Choroid plexus epithelial cell (primary cell): ENCODE results near the gene SMG6.

Source experiments
- DNase-seq: peaks from one replicate; pipeline ENCODE4 v3.0.0-alpha.2; 2010; ENCODE audit warnings: low read depth
- H3K4me3 ChIP-seq: 2 replicates; pipeline ENCODE4 v1.5.1; 2011; ENCODE audit warnings: low read depth, mild to moderate bottlenecking, control low read depth, low read length, moderate library complexity
- TF ChIP-seq, protein P1 (sequence below): conservative IDR thresholded peaks from 2 replicates; pipeline ENCODE4 v1.5.1; 2011; ENCODE audit warnings: low read depth, mild to moderate bottlenecking, control low read depth, inconsistent platforms, low read length, moderate library complexity

Gene SMG6

DNA sequence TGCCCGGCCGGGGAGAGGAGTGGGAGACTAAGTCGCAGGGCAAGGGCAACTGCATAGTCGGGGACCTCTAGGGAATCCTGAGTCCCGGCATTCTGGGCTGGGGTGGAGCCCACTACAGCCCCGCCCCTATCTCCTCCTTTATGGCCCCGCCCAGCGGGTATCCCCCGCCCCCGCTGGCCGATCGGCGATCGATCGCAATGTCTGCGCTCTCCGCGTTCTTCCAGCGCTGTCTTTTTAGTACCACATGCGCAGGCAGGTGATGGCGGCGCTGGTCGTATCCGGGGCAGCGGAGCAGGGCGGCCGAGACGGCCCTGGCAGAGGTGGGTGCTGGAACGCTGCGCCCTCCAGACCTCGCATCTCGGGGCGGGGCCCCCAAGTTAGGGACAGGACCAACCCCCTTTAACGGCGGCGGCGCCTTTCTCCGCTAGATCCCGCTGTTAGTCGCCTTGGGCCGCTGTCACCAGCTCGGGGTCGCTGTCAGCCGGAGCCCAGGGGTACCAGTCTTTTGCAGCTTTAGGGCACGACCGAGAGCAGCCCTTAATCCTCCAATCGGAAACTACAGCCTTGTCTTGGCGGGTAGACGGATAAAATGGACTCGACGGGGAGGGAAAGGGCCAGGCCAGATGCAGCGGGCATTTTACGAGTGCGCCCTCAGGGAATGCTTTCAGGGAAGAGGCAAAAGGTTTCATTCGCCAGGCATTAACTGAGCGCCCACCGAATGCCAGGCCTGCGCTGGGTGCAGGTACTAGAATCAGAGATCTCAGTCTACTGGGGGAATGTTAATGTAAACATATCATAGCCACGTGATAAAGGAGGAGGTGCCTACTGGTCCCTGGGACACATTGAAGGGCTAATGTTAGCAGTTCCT lies 273.4 kb downstream of the SMG6 start, which contains the start of gene DPH1:
Gene DPH1, plus strand, starts transcription at position 243 of the 868 bp plus-strand sequence. Its CDS starts 17 bp downstream, at position 260.
- TF ChIP-seq, protein P1, sequence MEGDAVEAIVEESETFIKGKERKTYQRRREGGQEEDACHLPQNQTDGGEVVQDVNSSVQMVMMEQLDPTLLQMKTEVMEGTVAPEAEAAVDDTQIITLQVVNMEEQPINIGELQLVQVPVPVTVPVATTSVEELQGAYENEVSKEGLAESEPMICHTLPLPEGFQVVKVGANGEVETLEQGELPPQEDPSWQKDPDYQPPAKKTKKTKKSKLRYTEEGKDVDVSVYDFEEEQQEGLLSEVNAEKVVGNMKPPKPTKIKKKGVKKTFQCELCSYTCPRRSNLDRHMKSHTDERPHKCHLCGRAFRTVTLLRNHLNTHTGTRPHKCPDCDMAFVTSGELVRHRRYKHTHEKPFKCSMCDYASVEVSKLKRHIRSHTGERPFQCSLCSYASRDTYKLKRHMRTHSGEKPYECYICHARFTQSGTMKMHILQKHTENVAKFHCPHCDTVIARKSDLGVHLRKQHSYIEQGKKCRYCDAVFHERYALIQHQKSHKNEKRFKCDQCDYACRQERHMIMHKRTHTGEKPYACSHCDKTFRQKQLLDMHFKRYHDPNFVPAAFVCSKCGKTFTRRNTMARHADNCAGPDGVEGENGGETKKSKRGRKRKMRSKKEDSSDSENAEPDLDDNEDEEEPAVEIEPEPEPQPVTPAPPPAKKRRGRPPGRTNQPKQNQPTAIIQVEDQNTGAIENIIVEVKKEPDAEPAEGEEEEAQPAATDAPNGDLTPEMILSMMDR: no peak
- DNase-seq: peak; percentile 96
- H3K4me3 ChIP-seq: peak within 1 kb of the TSS; percentile 100

DNA sequence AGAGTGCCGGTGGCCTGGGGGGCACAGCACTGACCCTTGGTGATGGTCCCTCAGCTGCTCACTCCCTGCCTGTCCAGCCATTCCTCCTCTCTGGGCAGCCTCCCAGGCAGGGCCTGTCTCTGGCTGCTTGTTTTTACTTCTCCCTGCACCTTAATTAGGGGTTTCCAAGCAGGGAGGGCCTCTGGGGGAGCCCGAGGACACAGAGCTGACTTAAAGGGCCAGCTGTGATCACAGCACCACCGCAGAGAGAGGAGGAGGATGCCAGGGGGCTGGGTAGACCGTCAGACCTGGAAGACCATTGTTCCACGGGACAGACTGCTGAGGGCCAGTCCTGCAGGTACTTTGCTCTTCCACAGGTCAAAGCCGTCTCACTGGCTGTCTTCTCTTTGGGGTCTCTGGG lies 274.8 kb downstream of the SMG6 start:
- TF ChIP-seq, protein P1: peak; percentile 13
- H3K4me3 ChIP-seq: no peak overlapping the region
- no peak for DNase-seq

DNA sequence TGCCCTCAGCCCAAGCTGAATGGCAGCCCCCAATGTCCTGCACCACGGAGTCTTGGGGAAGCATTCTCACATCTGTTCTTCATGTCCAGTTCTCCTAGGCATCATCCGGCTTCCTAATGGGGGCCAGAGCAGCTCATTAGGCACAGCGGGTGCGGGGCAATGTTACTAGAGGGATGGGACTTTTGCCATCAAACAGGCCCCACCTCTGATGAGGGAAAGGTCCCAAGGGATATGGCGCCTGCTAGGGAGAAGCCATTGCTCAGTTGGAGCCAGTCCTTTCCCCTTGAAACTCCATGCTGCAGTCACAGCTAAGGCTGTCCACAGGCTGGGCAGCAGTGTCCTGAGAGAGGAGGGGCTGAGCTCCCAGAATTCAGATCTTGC lies 275.4 kb downstream of the SMG6 start:
- H3K4me3 ChIP-seq: no peak overlapping the region
- no peak for DNase-seq
- TF ChIP-seq, protein P1: no peak

DNA sequence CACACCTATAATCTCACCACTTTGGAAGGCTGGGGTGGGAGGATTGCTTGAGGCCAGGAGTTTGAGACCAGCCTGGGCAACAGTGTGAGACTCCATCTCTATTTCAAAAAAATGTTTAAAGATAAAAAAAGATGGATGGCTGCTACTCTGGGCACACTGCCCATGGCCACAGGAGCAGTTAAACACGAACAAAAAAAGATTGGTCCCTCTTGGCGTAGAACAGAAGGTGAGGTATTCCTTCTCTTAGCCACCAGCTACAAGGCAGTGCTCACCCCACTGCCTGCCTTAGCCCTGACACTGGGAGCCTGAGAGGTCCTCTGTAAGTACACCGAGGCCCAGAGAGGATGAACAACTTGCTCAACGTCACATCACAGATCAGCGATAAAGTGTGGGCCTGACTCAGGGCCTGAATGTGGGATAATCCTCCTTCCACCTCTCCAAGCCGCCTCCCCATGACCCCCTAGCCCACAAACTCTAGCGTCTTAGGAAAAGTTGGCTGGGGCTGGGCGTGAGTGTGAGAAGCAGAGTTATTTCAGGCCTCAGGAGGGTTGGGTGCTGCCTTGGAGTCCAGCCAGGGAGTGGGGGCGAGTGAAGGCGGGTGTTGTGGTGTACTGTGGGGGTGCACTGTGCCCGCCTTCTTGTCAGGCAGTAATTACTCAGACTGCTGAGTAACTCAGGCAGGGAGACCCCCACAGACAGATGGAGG lies 275.9 kb downstream of the SMG6 start:
- no peak overlapping the region for H3K4me3 ChIP-seq
- TF ChIP-seq, protein P1: no peak
- no peak for DNase-seq

DNA sequence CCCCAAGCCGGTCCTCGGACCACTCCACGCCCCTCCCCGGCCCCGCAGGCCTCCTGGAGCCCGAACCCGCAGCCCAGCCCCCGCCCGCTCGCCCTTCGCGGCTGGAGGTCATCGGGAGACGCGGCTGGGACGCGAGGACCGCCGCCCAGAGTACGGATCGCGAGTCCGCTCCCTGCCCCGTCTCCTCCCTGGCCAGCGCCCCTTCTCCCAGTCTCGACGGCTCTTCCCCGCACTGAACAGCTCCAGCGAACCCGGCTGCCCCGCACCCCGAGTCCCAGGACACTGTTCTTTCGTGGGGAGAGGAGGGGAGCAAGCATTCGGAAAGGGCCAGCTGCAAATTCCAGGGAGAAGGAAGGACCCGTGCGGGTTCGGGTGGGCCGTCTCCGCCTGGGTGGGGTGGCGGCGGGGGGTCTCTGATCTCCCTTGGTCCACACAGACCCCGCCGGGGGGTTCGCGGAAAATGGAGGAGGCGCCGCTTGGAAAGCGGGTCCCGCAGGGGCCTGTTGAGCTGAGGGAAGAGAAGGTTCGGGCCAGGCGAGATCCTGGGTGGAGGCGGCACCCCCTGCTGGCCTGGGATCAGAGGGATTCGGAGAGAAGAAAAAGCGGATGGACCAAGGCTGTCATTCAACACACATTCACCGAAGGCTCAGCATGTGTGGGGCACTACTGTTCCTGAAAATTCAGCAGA lies 277.8 kb downstream of the SMG6 start:
- peak; percentile 66 for DNase-seq
- TF ChIP-seq, protein P1: peak; percentile 81
- H3K4me3 ChIP-seq: peak overlapping the region; percentile 17

DNA sequence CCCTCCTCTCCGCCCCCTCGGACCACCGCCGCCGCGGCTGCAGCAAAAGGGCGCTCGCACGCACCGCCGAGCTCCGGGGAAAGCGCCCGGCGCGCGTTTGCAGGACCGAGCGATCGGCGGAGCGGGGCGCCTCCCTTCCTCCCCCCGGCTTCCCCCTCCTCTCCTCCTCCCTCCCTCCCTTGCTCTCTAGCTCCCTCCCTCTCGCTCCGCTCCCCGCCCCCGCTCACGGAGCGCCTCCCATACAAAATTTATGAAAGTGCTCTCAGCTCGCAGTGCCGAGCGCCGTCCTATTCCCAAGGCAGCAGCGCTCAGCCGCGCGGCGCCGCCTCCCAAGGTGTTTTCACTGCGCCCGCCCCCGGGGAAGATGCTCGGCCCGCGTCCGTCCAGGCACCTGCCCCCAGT lies 278.4 kb downstream of the SMG6 start, which contains the start of gene RTN4RL1:
Gene RTN4RL1, minus strand, starts transcription at position 115 of the 402 bp plus-strand sequence. CDS start 469 bp downstream, outside the sequence.
- TF ChIP-seq, protein P1: no peak
- peak within 1 kb of the TSS; percentile 17 for H3K4me3 ChIP-seq
- peak; percentile 33 for DNase-seq
